GM12878 (cell line): ENCODE data around the gene NAA35.

Source experiments
- DPF2 ChIP-seq: fragments of 450-650 bp; IDR thresholded peaks from 2 replicates; pipeline ENCODE4 v1.6.1; 2017; ENCODE audit warnings: mild to moderate bottlenecking
- EED ChIP-seq: sonication (generic); IDR thresholded peaks from 2 replicates; pipeline ENCODE4 v1.6.1; 2016; ENCODE audit warnings: antibody characterized with exemption, low read depth
- IRF3 ChIP-seq: fragments of 450-650 bp; IDR thresholded peaks from 2 replicates; pipeline ENCODE4 v1.6.1; 2014; ENCODE audit warnings: mild to moderate bottlenecking
- POLR2A ChIP-seq: IDR thresholded peaks from 2 replicates; pipeline ENCODE4 v1.6.1; 2011; ENCODE audit warnings: low read depth, mild to moderate bottlenecking, low read length
- POLR2AphosphoS5 ChIP-seq: IDR thresholded peaks from 2 replicates; pipeline ENCODE4 v1.6.1; 2011; ENCODE audit warnings: mild to moderate bottlenecking, low read length, inconsistent platforms
- RAD51 ChIP-seq: fragments of 450-650 bp; IDR thresholded peaks from 2 replicates; pipeline ENCODE4 v1.6.1; 2016; ENCODE audit warnings: moderate library complexity, mild to moderate bottlenecking, inconsistent platforms
- RCOR1 ChIP-seq: conservative IDR thresholded peaks from 2 replicates; pipeline ENCODE4 v1.6.1; 2012; ENCODE audit warnings: low read depth, low read length, improper control_type of control experiment
- TF ChIP-seq, protein P1 (sequence below): fragments of 450-650 bp; IDR thresholded peaks from 2 replicates; pipeline ENCODE4 v1.6.1; 2017; ENCODE audit warnings: mild to moderate bottlenecking, moderate library complexity
- TF ChIP-seq, protein P2 (sequence below): IDR thresholded peaks from 2 replicates; pipeline ENCODE4 v1.6.1; 2011; ENCODE audit warnings: borderline replicate concordance, low read depth, mild to moderate bottlenecking, moderate library complexity, mixed read lengths, low read length; ENCODE audit not compliant: insufficient read depth; ENCODE audit errors: extremely low read length
- TF ChIP-seq, protein P3 (sequence below), 3 experiments: IDR thresholded peaks in 2 of 3; conservative IDR thresholded peaks in 1 of 3; 2 replicates each; pipeline ENCODE4 v1.5.1; 2011; ENCODE audit warnings: low read depth in 3 of 3, low read length in 3 of 3, mild to moderate bottlenecking in 3 of 3, control low read depth in 2 of 3, moderate library complexity in 2 of 3, inconsistent platforms in 1 of 3, mixed read lengths in 1 of 3; ENCODE audit not compliant: control insufficient read depth in 2 of 3, insufficient read depth in 1 of 3; ENCODE audit errors: extremely low read depth in 1 of 3

- no peak for TF ChIP-seq IRF3
- TF ChIP-seq, protein P1, sequence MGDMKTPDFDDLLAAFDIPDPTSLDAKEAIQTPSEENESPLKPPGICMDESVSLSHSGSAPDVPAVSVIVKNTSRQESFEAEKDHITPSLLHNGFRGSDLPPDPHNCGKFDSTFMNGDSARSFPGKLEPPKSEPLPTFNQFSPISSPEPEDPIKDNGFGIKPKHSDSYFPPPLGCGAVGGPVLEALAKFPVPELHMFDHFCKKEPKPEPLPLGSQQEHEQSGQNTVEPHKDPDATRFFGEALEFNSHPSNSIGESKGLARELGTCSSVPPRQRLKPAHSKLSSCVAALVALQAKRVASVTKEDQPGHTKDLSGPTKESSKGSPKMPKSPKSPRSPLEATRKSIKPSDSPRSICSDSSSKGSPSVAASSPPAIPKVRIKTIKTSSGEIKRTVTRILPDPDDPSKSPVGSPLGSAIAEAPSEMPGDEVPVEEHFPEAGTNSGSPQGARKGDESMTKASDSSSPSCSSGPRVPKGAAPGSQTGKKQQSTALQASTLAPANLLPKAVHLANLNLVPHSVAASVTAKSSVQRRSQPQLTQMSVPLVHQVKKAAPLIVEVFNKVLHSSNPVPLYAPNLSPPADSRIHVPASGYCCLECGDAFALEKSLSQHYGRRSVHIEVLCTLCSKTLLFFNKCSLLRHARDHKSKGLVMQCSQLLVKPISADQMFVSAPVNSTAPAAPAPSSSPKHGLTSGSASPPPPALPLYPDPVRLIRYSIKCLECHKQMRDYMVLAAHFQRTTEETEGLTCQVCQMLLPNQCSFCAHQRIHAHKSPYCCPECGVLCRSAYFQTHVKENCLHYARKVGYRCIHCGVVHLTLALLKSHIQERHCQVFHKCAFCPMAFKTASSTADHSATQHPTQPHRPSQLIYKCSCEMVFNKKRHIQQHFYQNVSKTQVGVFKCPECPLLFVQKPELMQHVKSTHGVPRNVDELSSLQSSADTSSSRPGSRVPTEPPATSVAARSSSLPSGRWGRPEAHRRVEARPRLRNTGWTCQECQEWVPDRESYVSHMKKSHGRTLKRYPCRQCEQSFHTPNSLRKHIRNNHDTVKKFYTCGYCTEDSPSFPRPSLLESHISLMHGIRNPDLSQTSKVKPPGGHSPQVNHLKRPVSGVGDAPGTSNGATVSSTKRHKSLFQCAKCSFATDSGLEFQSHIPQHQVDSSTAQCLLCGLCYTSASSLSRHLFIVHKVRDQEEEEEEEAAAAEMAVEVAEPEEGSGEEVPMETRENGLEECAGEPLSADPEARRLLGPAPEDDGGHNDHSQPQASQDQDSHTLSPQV, result no peak
- TF ChIP-seq RAD51, result no peak
- no peak for TF ChIP-seq POLR2AphosphoS5
- TF ChIP-seq EED, result no peak
- TF ChIP-seq DPF2, result no peak
- TF ChIP-seq, protein P2, sequence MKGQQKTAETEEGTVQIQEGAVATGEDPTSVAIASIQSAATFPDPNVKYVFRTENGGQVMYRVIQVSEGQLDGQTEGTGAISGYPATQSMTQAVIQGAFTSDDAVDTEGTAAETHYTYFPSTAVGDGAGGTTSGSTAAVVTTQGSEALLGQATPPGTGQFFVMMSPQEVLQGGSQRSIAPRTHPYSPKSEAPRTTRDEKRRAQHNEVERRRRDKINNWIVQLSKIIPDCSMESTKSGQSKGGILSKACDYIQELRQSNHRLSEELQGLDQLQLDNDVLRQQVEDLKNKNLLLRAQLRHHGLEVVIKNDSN, result no peak
- TF ChIP-seq, protein P3, sequence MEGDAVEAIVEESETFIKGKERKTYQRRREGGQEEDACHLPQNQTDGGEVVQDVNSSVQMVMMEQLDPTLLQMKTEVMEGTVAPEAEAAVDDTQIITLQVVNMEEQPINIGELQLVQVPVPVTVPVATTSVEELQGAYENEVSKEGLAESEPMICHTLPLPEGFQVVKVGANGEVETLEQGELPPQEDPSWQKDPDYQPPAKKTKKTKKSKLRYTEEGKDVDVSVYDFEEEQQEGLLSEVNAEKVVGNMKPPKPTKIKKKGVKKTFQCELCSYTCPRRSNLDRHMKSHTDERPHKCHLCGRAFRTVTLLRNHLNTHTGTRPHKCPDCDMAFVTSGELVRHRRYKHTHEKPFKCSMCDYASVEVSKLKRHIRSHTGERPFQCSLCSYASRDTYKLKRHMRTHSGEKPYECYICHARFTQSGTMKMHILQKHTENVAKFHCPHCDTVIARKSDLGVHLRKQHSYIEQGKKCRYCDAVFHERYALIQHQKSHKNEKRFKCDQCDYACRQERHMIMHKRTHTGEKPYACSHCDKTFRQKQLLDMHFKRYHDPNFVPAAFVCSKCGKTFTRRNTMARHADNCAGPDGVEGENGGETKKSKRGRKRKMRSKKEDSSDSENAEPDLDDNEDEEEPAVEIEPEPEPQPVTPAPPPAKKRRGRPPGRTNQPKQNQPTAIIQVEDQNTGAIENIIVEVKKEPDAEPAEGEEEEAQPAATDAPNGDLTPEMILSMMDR (IDR thresholded peaks at IDR 0.05 in 2 of 3, conservative IDR thresholded peaks at IDR 0.05 in 1 of 3; ENCODE audit: control insufficient read depth in 2 of 3, extremely low read depth in 1 of 3, insufficient read depth in 1 of 3, low read depth in 3 of 3, low read length in 3 of 3), result no peak
- no peak for TF ChIP-seq POLR2A
- TF ChIP-seq RCOR1, result no peak
Observed at GRCh38 chr9:85984457-85984856, 43.5 kb downstream of the NAA35 start.
